Naive thymus-derived CD8-positive, alpha-beta T cell (primary cell): ENCODE results near the gene PRSS56. TPM values are rescaled to one million over a fixed set of nuclear protein-coding genes. Genes with fewer than 3 reads are reported as not detected.

ENCODE experiments used
- ATAC-seq, 2 donors: fragments of 150-1000 bp; cut with Tn5 transposase in 1 of 2; sonication (Bioruptor Pico), chemical (Tn5 transposase) in 1 of 2; 1 replicate in 1 of 2; 2 replicates in 1 of 2; pipeline ENCODE4 v1.10.0; 2021; ENCODE audit warnings: mild to moderate bottlenecking in 2 of 2, moderate library complexity in 2 of 2
- POLR2A ChIA-PET: fragments of 350-600 bp; sonication (Branson Sonifier 250); formaldehyde crosslinking; loops from one replicate; lab custom pipeline; 2021; ENCODE audit warnings: antibody characterized with exemption; lab: Charles Lee
- DNase-seq, 10 donors: peaks; one replicate each; pipeline versions ENCODE4 v3.0.0 to v3.0.0-alpha.2; 2020 to 2022
- H3K27ac Mint-ChIP-seq, 10 donors: one replicate each; pipeline ENCODE4 v1.8.0; 2020 to 2022; ENCODE audit warnings: mild to moderate bottlenecking in 10 of 10, mixed read lengths in 10 of 10, moderate library complexity in 4 of 10, inconsistent platforms in 1 of 10
- H3K27me3 Mint-ChIP-seq, 5 donors: one replicate each; pipeline ENCODE4 v1.8.0; 2021 to 2022; ENCODE audit warnings: mixed read lengths in 5 of 5
- H3K36me3 Mint-ChIP-seq, 3 donors: one replicate each; pipeline ENCODE4 v1.8.0; 2020 to 2022; ENCODE audit warnings: mixed read lengths in 3 of 3, mild to moderate bottlenecking in 2 of 3, inconsistent platforms in 1 of 3
- H3K4me1 Mint-ChIP-seq, 4 donors: one replicate each; pipeline ENCODE4 v1.8.0; 2021 to 2022; ENCODE audit warnings: mixed read lengths in 4 of 4
- H3K4me3 Mint-ChIP-seq, 10 donors: one replicate each; pipeline ENCODE4 v1.8.0; 2020 to 2022; ENCODE audit warnings: mild to moderate bottlenecking in 10 of 10, mixed read lengths in 10 of 10, moderate library complexity in 6 of 10, inconsistent platforms in 1 of 10
- H3K9me3 Mint-ChIP-seq, 9 donors: one replicate each; pipeline ENCODE4 v1.8.0; 2020 to 2022; ENCODE audit warnings: mixed read lengths in 9 of 9, mild to moderate bottlenecking in 3 of 9, inconsistent platforms in 1 of 9, moderate library complexity in 1 of 9
- polyA plus RNA-seq, 3 donors: library from polyadenylated mRNA; unstranded; fragments of 300-500 nt; fragmentation: Illumina TruSeq; gene quantifications; one replicate each; pipeline ENCODE4 v1.2.3, GENCODE V29; 2021
- total RNA-seq, 8 experiments: library from RNA in 2 of 8; stranded (reverse) in 2 of 8; gene quantifications; one replicate each; pipeline ENCODE4 v1.2.3 and lab custom pipeline; 2021 to 2026

PRSS56 gene
- total RNA-seq (not detected), polyA plus RNA-seq (not detected), total RNA-seq (lab: John Stamatoyannopoulos, UW) (0 to 0.17 (median 0) reads per million in 6 experiments)

- H3K9me3 Mint-ChIP-seq, result no peaks in the 10 kb centered on the region
- H3K27me3 Mint-ChIP-seq, result peaks cover 10 to 57% (median 39%) of the 10 kb centered on the region in 5 donors
- no peak for DNase-seq
- H3K4me3 Mint-ChIP-seq, result peak within 1 kb of the TSS in 7 of 10 donors; percentile 14 to 69 (median 52)
- no peak for ATAC-seq
- H3K4me1 Mint-ChIP-seq, result peaks cover 5 to 12% (median 11%) of the 10 kb centered on the region in 4 donors
- POLR2A ChIA-PET, result no interaction called here
- H3K36me3 Mint-ChIP-seq, result peaks cover 0 to 2% (median 0%) of the 10 kb centered on the region in 3 donors
- H3K27ac Mint-ChIP-seq, result peak within 1 kb of the TSS in 2 of 10 donors; percentile 80 to 81
Measured at GRCh38 chr2:232519581-232520438, at the start of gene PRSS56. Gene PRSS56 (plus strand): TSS chr2:232520388. CDS start chr2:232520599, 211 bp downstream.

- no peak for ATAC-seq
- Mint-ChIP-seq H3K4me3 (no peak overlapping the region), H3K4me1 (no peaks in the 10 kb centered on the region), H3K27me3 (peaks cover 16 to 38% (median 31%) of the 10 kb centered on the region in 5 donors), H3K36me3 (peaks cover 2 to 17% (median 3%) of the 10 kb centered on the region in 3 donors), H3K9me3 (peaks cover 7 to 23% (median 12%) of the 10 kb centered on the region in 9 donors), H3K27ac (no peak overlapping the region)
- POLR2A ChIA-PET, result no interaction called here
- DNase-seq, result peak in 1 of 10 donors; percentile 60
Measured at GRCh38 chr2:232473467-232473890, 46.7 kb upstream of the PRSS56 start.

GRCh38 chr2:232476045-232476444 is 44.1 kb upstream of the PRSS56 start:
- Mint-ChIP-seq H3K36me3 (peaks cover 2 to 17% (median 3%) of the 10 kb centered on the region in 3 donors), H3K9me3 (peaks cover 7 to 22% (median 12%) of the 10 kb centered on the region in 9 donors), H3K27me3 (peaks cover 6 to 40% (median 26%) of the 10 kb centered on the region in 5 donors), H3K27ac (no peak overlapping the region), H3K4me3 (no peak overlapping the region), H3K4me1 (no peaks in the 10 kb centered on the region)
- POLR2A ChIA-PET, result no interaction called here
- DNase-seq (peak in 1 of 10 donors; percentile 21), ATAC-seq (no peak)

GRCh38 chr2:232476791-232477190 is 43.4 kb upstream of the PRSS56 start:
- peaks cover 2 to 13% (median 3%) of the 10 kb centered on the region in 3 donors for H3K36me3 Mint-ChIP-seq
- no peak overlapping the region for H3K27ac Mint-ChIP-seq
- no peaks in the 10 kb centered on the region for H3K4me1 Mint-ChIP-seq
- ATAC-seq (no peak), DNase-seq (peak in 1 of 10 donors; percentile 43)
- POLR2A ChIA-PET, result no interaction called here
- peaks cover 7 to 16% (median 12%) of the 10 kb centered on the region in 9 donors for H3K9me3 Mint-ChIP-seq
- peaks cover 2 to 35% (median 21%) of the 10 kb centered on the region in 5 donors for H3K27me3 Mint-ChIP-seq
- H3K4me3 Mint-ChIP-seq, result no peak overlapping the region

GRCh38 chr2:232477751-232478510 is 42.3 kb upstream of the PRSS56 start:
- Mint-ChIP-seq H3K27me3 (peaks cover 1 to 30% (median 15%) of the 10 kb centered on the region in 5 donors), H3K4me1 (no peaks in the 10 kb centered on the region), H3K4me3 (no peak overlapping the region), H3K27ac (no peak overlapping the region), H3K36me3 (peaks cover 0 to 2% (median 1%) of the 10 kb centered on the region in 3 donors), H3K9me3 (peaks cover 0 to 4% (median 2%) of the 10 kb centered on the region in 9 donors)
- POLR2A ChIA-PET, result no interaction called here
- DNase-seq, result peak in 1 of 10 donors; percentile 61
- no peak for ATAC-seq

GRCh38 chr2:232478571-232479340 is 41.4 kb upstream of the PRSS56 start:
- Mint-ChIP-seq H3K9me3 (peaks cover 0 to 2% (median 0%) of the 10 kb centered on the region in 9 donors), H3K27ac (no peak overlapping the region), H3K36me3 (no peaks in the 10 kb centered on the region), H3K4me1 (no peaks in the 10 kb centered on the region), H3K4me3 (no peak overlapping the region), H3K27me3 (peaks cover 1 to 36% (median 17%) of the 10 kb centered on the region in 5 donors)
- POLR2A ChIA-PET, result no interaction called here
- DNase-seq (peak in 1 of 10 donors; percentile 60), ATAC-seq (no peak)

- Mint-ChIP-seq H3K4me3 (no peak overlapping the region), H3K27me3 (peaks cover 1 to 42% (median 22%) of the 10 kb centered on the region in 5 donors), H3K4me1 (no peaks in the 10 kb centered on the region), H3K36me3 (no peaks in the 10 kb centered on the region), H3K27ac (no peak overlapping the region), H3K9me3 (peaks cover 0 to under 1% (median 0%) of the 10 kb centered on the region in 9 donors)
- no peak for ATAC-seq
- peak in 1 of 10 donors; percentile 44 for DNase-seq
- POLR2A ChIA-PET, result no interaction called here
Measured at GRCh38 chr2:232479341-232480200, 40.6 kb upstream of the PRSS56 start.

- H3K4me3 Mint-ChIP-seq, result no peak overlapping the region
- DNase-seq (peak in 1 of 10 donors; percentile 58), ATAC-seq (no peak)
- H3K4me1 Mint-ChIP-seq, result peaks cover 5 to 8% (median 6%) of the 10 kb centered on the region in 4 donors
- H3K9me3 Mint-ChIP-seq, result no peaks in the 10 kb centered on the region
- POLR2A ChIA-PET, result no interaction called here
- H3K27me3 Mint-ChIP-seq, result peaks cover 5 to 46% (median 25%) of the 10 kb centered on the region in 5 donors
- H3K36me3 Mint-ChIP-seq, result no peaks in the 10 kb centered on the region
- no peak overlapping the region for H3K27ac Mint-ChIP-seq
Measured at GRCh38 chr2:232480201-232481190, 39.7 kb upstream of the PRSS56 start.

- H3K27me3 Mint-ChIP-seq, result peaks cover 5 to 45% (median 25%) of the 10 kb centered on the region in 5 donors
- H3K9me3 Mint-ChIP-seq, result no peaks in the 10 kb centered on the region
- DNase-seq (peak in 1 of 10 donors; percentile 43), ATAC-seq (no peak)
- H3K4me1 Mint-ChIP-seq, result peaks cover 5 to 8% (median 6%) of the 10 kb centered on the region in 4 donors
- H3K4me3 Mint-ChIP-seq, result no peak overlapping the region
- H3K27ac Mint-ChIP-seq, result no peak overlapping the region
- POLR2A ChIA-PET, result interaction anchor here (0.6 kb wide), 1 partner anchor 911 kb away, joined by 3 read pairs; no protein-coding TSS in a partner anchor
- H3K36me3 Mint-ChIP-seq, result no peaks in the 10 kb centered on the region
Measured at GRCh38 chr2:232481322-232482140, 38.7 kb upstream of the PRSS56 start.
